H9 (cell line): ENCODE data around the gene CCDC33. TPM values are rescaled to one million over a fixed set of nuclear protein-coding genes. Genes with fewer than 3 reads are reported as not detected.

ENCODE experiments used
- DNase-seq: peaks from one replicate; pipeline ENCODE4 v3.0.0-alpha.2; 2017
- H2AFZ ChIP-seq: one replicate; pipeline ENCODE4 v1.6.1; 2013; ENCODE audit warnings: mild to moderate bottlenecking, low read length, control low read depth, moderate library complexity
- H2AK5ac ChIP-seq: 2 replicates; pipeline ENCODE4 v1.6.1; 2013; ENCODE audit warnings: low read length, control low read depth, mixed read lengths; ENCODE audit not compliant: insufficient read length
- H2BK120ac ChIP-seq: one replicate; pipeline ENCODE4 v1.6.1; 2013; ENCODE audit warnings: low read depth, mild to moderate bottlenecking, low read length, control low read depth, inconsistent platforms; ENCODE audit not compliant: poor library complexity, severe bottlenecking
- H2BK12ac ChIP-seq: 2 replicates; pipeline ENCODE4 v1.6.1; 2013; ENCODE audit warnings: low read length, control low read depth, mixed read lengths, low read depth; ENCODE audit not compliant: insufficient read length
- H2BK15ac ChIP-seq: 2 replicates; pipeline ENCODE4 v1.6.1; 2013; ENCODE audit warnings: low read depth, low read length, control low read depth
- H2BK20ac ChIP-seq: one replicate; pipeline ENCODE4 v1.6.1; 2013; ENCODE audit warnings: low read depth, mild to moderate bottlenecking, low read length, control low read depth, inconsistent platforms; ENCODE audit not compliant: poor library complexity, severe bottlenecking
- H2BK5ac ChIP-seq: 2 replicates; pipeline ENCODE4 v1.6.1; 2013; ENCODE audit warnings: low read length, control low read depth, mixed read lengths; ENCODE audit not compliant: insufficient read length
- H3K14ac ChIP-seq: 2 replicates; pipeline ENCODE4 v1.6.1; 2013; ENCODE audit warnings: low read length, control low read depth; ENCODE audit not compliant: insufficient read depth
- H3K18ac ChIP-seq: 2 replicates; pipeline ENCODE4 v1.6.1; 2013; ENCODE audit warnings: low read depth, mild to moderate bottlenecking, mixed read lengths, low read length, control low read depth; ENCODE audit not compliant: insufficient read length
- H3K23ac ChIP-seq: 2 replicates; pipeline ENCODE4 v1.6.1; 2013; ENCODE audit warnings: low read length, control low read depth, mixed read lengths, low read depth; ENCODE audit not compliant: insufficient read length
- H3K23me2 ChIP-seq: 2 replicates; pipeline ENCODE4 v1.6.1; 2013; ENCODE audit warnings: low read depth, mild to moderate bottlenecking, mixed read lengths, low read length, control low read depth; ENCODE audit not compliant: insufficient read length, poor library complexity, severe bottlenecking
- H3K27ac ChIP-seq: 2 replicates; pipeline ENCODE4 v1.5.1; 2013; ENCODE audit warnings: low read length, control low read depth, mixed read lengths, low read depth; ENCODE audit not compliant: insufficient read length
- H3K27me3 ChIP-seq: 2 replicates; pipeline ENCODE4 v1.6.1; 2013; ENCODE audit warnings: low read length, control low read depth, inconsistent platforms; ENCODE audit not compliant: insufficient read depth
- H3K4ac ChIP-seq: 2 replicates; pipeline ENCODE4 v1.6.1; 2013; ENCODE audit warnings: low read depth, mild to moderate bottlenecking, control low read depth, inconsistent platforms, low read length, moderate library complexity
- H3K4me1 ChIP-seq: 2 replicates; pipeline ENCODE4 v1.6.1; 2013; ENCODE audit warnings: low read length, control low read depth, inconsistent platforms; ENCODE audit not compliant: insufficient read depth
- H3K4me2 ChIP-seq: 2 replicates; pipeline ENCODE4 v1.6.1; 2013; ENCODE audit warnings: low read length, control low read depth, mixed read lengths; ENCODE audit not compliant: insufficient read length, insufficient read depth
- H3K56ac ChIP-seq: 2 replicates; pipeline ENCODE4 v1.6.1; 2013; ENCODE audit warnings: low read depth, mild to moderate bottlenecking, mixed read lengths, low read length, control low read depth; ENCODE audit not compliant: insufficient read length
- H3K79me1 ChIP-seq: 2 replicates; pipeline ENCODE4 v1.6.1; 2013; ENCODE audit warnings: low read depth, mild to moderate bottlenecking, moderate library complexity, low read length, control low read depth, inconsistent platforms; ENCODE audit not compliant: insufficient read depth, poor library complexity, severe bottlenecking
- H3K79me2 ChIP-seq: 2 replicates; pipeline ENCODE4 v1.6.1; 2013; ENCODE audit warnings: low read length, control low read depth, inconsistent platforms; ENCODE audit not compliant: insufficient read depth
- H3K9ac ChIP-seq: 2 replicates; pipeline ENCODE4 v1.6.1; 2013; ENCODE audit warnings: low read length, control low read depth, mixed read lengths; ENCODE audit not compliant: insufficient read length; ENCODE audit errors: extremely low read depth
- H3K9me3 ChIP-seq: one replicate; pipeline ENCODE4 v1.6.1; 2013; ENCODE audit warnings: low read depth, low read length, inconsistent platforms; ENCODE audit not compliant: control insufficient read depth
- H3T11ph ChIP-seq: one replicate; pipeline ENCODE4 v1.6.1; 2013; ENCODE audit warnings: mild to moderate bottlenecking, low read length, control low read depth, inconsistent platforms
- H4K20me1 ChIP-seq: one replicate; pipeline ENCODE4 v1.6.1; 2013; ENCODE audit not compliant: control insufficient read depth, insufficient read length, insufficient read depth
- H4K5ac ChIP-seq: 2 replicates; pipeline ENCODE4 v1.6.1; 2013; ENCODE audit warnings: low read depth, mild to moderate bottlenecking, mixed read lengths, low read length, control low read depth; ENCODE audit not compliant: insufficient read length
- H4K8ac ChIP-seq: replicated peaks from 2 replicates; pipeline ENCODE4 v1.6.1; 2013; ENCODE audit warnings: low read length, control low read depth, mixed read lengths, low read depth; ENCODE audit not compliant: insufficient read length
- H4K91ac ChIP-seq: 2 replicates; pipeline ENCODE4 v1.6.1; 2013; ENCODE audit warnings: low read depth, mild to moderate bottlenecking, moderate library complexity, mixed read lengths, low read length, control low read depth; ENCODE audit not compliant: insufficient read length
- H3K27ac Mint-ChIP-seq, 3 experiments: 2 replicates in 2 of 3; 3 replicates in 1 of 3; pipeline ENCODE4 v1.8.0; 2020 to 2021; ENCODE audit warnings: mixed read lengths in 3 of 3, mild to moderate bottlenecking in 1 of 3, moderate library complexity in 1 of 3
- H3K27me3 Mint-ChIP-seq: 2 replicates; pipeline ENCODE4 v1.8.0; 2021; ENCODE audit warnings: low read depth, mild to moderate bottlenecking, moderate library complexity, mixed read lengths
- H3K36me3 Mint-ChIP-seq, 3 experiments: 2 replicates in 2 of 3; 3 replicates in 1 of 3; pipeline ENCODE4 v1.8.0; 2020 to 2021; ENCODE audit warnings: low read depth in 3 of 3, mixed read lengths in 3 of 3; ENCODE audit not compliant: insufficient read depth in 1 of 3
- H3K4me1 Mint-ChIP-seq, 2 experiments: 2 replicates each; pipeline ENCODE4 v1.8.0; 2020; ENCODE audit warnings: mixed read lengths in 2 of 2
- H3K4me3 Mint-ChIP-seq, 2 experiments: 2 replicates in 1 of 2; 3 replicates in 1 of 2; pipeline ENCODE4 v1.8.0; 2020 to 2021; ENCODE audit warnings: mild to moderate bottlenecking in 2 of 2, mixed read lengths in 2 of 2, moderate library complexity in 1 of 2
- H3K9me3 Mint-ChIP-seq, 2 experiments: 2 replicates in 1 of 2; 3 replicates in 1 of 2; pipeline ENCODE4 v1.8.0; 2020; ENCODE audit warnings: mild to moderate bottlenecking in 2 of 2, mixed read lengths in 2 of 2, moderate library complexity in 1 of 2
- CTCF ChIP-seq: fragments of 200-600 bp; sonication (generic); conservative IDR thresholded peaks from 3 replicates; pipeline ENCODE4 v1.8.0; 2021; ENCODE audit warnings: antibody characterized with exemption, mild to moderate bottlenecking
- WGBS: extraction: QIAGEN DNeasy Blood & Tissue Kit; methylation state at CpG from one replicate; pipeline ENCODE4 v1.1.7; 2013; ENCODE audit warnings: missing lambda C conversion rate, low lambda C conversion rate, mixed read lengths; ENCODE audit not compliant: insufficient read length; ENCODE audit errors: extremely low coverage; 5-methylcytosine and 5-hydroxymethylcytosine counted together
- total RNA-seq: library from RNA; stranded (reverse); gene quantifications from 2 replicates; pipeline ENCODE4 v1.2.1, GENCODE V29; 2021

Gene CCDC33
- total RNA-seq, 1 experiment from 2014 or later, result 4.6 TPM

- Histone ChIP-seq H3K23ac (no peak overlapping the region), H3K79me1 (no peaks in the 10 kb centered on the region), H3K9me3 (no peaks in the 10 kb centered on the region), H3K27ac (no peak overlapping the region), H3K4me1 (peaks cover 2% of the 10 kb centered on the region; the same call in 1 of the 2 replicates), H3K14ac (no peak overlapping the region), H3K79me2 (no peaks in the 10 kb centered on the region), H3T11ph (no peak overlapping the region), H3K4me2 (no peak overlapping the region), H3K9ac (no peak overlapping the region), H2BK20ac (no peak overlapping the region), H3K18ac (no peak overlapping the region), H2AFZ (no peak overlapping the region), H3K56ac (no peak overlapping the region), H2BK120ac (no peak overlapping the region), H4K20me1 (no peaks in the 10 kb centered on the region), H2BK12ac (no peak overlapping the region), H3K27me3 (no peaks in the 10 kb centered on the region), H3K4ac (no peak overlapping the region), H3K23me2 (peaks cover 18% of the 10 kb centered on the region), H4K5ac (no peak overlapping the region), H2AK5ac (no peak overlapping the region), H2BK15ac (no peak overlapping the region), H2BK5ac (no peak overlapping the region), H4K91ac (no peak overlapping the region), H4K8ac (no peak overlapping the region)
- Mint-ChIP-seq H3K27me3 (peaks cover 39% of the 10 kb centered on the region), H3K9me3 (no peaks in the 10 kb centered on the region), H3K27ac (no peak overlapping the region), H3K4me1 (peaks cover 13 to 19% of the 10 kb centered on the region in 2 experiments), H3K36me3 (0 out of 7 replicates have a peak, but pooled peaks cover 0 to 2% (median 0%) of the 10 kb centered on the region in 3 experiments), H3K4me3 (no peak overlapping the region)
- no peak for DNase-seq
- WGBS, result no CpG with 5 or more reads among the region's 1 CpG
- TF ChIP-seq CTCF, result no peak
These were observed 126.4 kb downstream of the CCDC33 start for GRCh38 chr15:74362482-74362881.
